GM23338 (cell line): ENCODE measurements around the gene CCN5. TPM values are rescaled to one million over a fixed set of nuclear protein-coding genes. Genes with fewer than 3 reads are reported as not detected.

Experiments
- ATAC-seq: fragments of 200-7000 bp; cut with Tn5 transposase; 3 replicates; pipeline ENCODE4 v1.9.1; 2020
- DNase-seq: peaks from one replicate; pipeline ENCODE4 v3.0.0-alpha.2; 2015; ENCODE audit warnings: low spot score
- H2AFZ ChIP-seq: fragments of 200-600 bp; sonication (generic); 2 replicates; pipeline ENCODE4 v1.8.0; 2016; ENCODE audit warnings: antibody characterized with exemption, mild to moderate bottlenecking, moderate library complexity
- H3F3A ChIP-seq: fragments of 200-600 bp; sonication (generic); replicated peaks from 2 replicates; pipeline ENCODE4 v1.8.0; 2017; ENCODE audit warnings: antibody characterized with exemption, mixed run types, low read depth
- H3K27ac ChIP-seq: fragments of 200-600 bp; sonication (generic); 2 replicates; pipeline ENCODE4 v1.6.1; 2016; ENCODE audit warnings: low read depth
- H3K27me3 ChIP-seq: fragments of 200-600 bp; sonication (generic); 2 replicates; pipeline ENCODE4 v1.8.0; 2016; ENCODE audit warnings: mild to moderate bottlenecking, mixed run types, moderate library complexity; ENCODE audit not compliant: insufficient read depth
- H3K36me3 ChIP-seq: fragments of 200-600 bp; sonication (generic); 2 replicates; pipeline ENCODE4 v1.8.0; 2016; ENCODE audit warnings: mild to moderate bottlenecking; ENCODE audit not compliant: insufficient read depth
- H3K4me1 ChIP-seq: fragments of 200-600 bp; sonication (generic); 2 replicates; pipeline ENCODE4 v1.8.0; 2016; ENCODE audit warnings: mild to moderate bottlenecking, moderate library complexity; ENCODE audit not compliant: insufficient read depth
- H3K4me2 ChIP-seq: fragments of 200-600 bp; sonication (generic); 2 replicates; pipeline ENCODE4 v1.7.1; 2017; ENCODE audit warnings: mixed run types
- H3K4me3 ChIP-seq: fragments of 200-600 bp; sonication (generic); 2 replicates; pipeline ENCODE4 v1.6.1; 2016; ENCODE audit warnings: mixed run types
- H3K79me2 ChIP-seq: fragments of 200-600 bp; sonication (generic); replicated peaks from 2 replicates; pipeline ENCODE4 v1.8.0; 2017; ENCODE audit warnings: mild to moderate bottlenecking; ENCODE audit not compliant: insufficient read depth
- H3K9me2 ChIP-seq: fragments of 200-600 bp; sonication (generic); 2 replicates; pipeline ENCODE4 v1.8.0; 2017; ENCODE audit not compliant: insufficient read depth
- H4K20me1 ChIP-seq: fragments of 200-600 bp; sonication (generic); replicated peaks from 2 replicates; pipeline ENCODE4 v1.8.0; 2017; ENCODE audit warnings: mild to moderate bottlenecking; ENCODE audit not compliant: insufficient read depth
- H3K27ac Mint-ChIP-seq: 2 replicates; pipeline ENCODE4 v1.8.0; 2020; ENCODE audit warnings: inconsistent platforms, mild to moderate bottlenecking, moderate library complexity, mixed read lengths
- H3K27me3 Mint-ChIP-seq: 3 replicates; pipeline ENCODE4 v1.8.0; 2022; ENCODE audit warnings: low read depth, mild to moderate bottlenecking, moderate library complexity, mixed read lengths, inconsistent platforms; ENCODE audit not compliant: insufficient read depth, poor library complexity
- H3K36me3 Mint-ChIP-seq: 3 replicates; pipeline ENCODE4 v1.8.0; 2021; ENCODE audit warnings: low read depth, mild to moderate bottlenecking, inconsistent platforms, moderate library complexity, mixed read lengths
- H3K4me1 Mint-ChIP-seq: 3 replicates; pipeline ENCODE4 v1.8.0; 2020; ENCODE audit warnings: mild to moderate bottlenecking, inconsistent platforms, mixed read lengths
- H3K4me3 Mint-ChIP-seq: 3 replicates; pipeline ENCODE4 v1.8.0; 2021; ENCODE audit warnings: moderate library complexity, mild to moderate bottlenecking, inconsistent platforms, mixed read lengths
- H3K9me3 Mint-ChIP-seq: 3 replicates; pipeline ENCODE4 v1.8.0; 2020; ENCODE audit warnings: moderate library complexity, mild to moderate bottlenecking, inconsistent platforms, mixed read lengths
- EZH2phosphoT487 ChIP-seq: fragments of 200-600 bp; sonication (generic); IDR thresholded peaks from one replicate; pipeline ENCODE4 v1.8.1; 2018; ENCODE audit warnings: antibody characterized with exemption; ENCODE audit not compliant: unreplicated experiment
- NANOG ChIP-seq: IDR thresholded peaks from 2 replicates; pipeline ENCODE4 v1.6.1; 2016; ENCODE audit warnings: antibody characterized with exemption, borderline replicate concordance
- REST ChIP-seq: IDR thresholded peaks from one replicate; pipeline ENCODE4 v1.6.1; 2018; ENCODE audit warnings: antibody characterized with exemption; ENCODE audit not compliant: unreplicated experiment
- STAT1 ChIP-seq: IDR thresholded peaks from one replicate; pipeline ENCODE4 v1.6.1; 2016; ENCODE audit warnings: antibody characterized with exemption; ENCODE audit not compliant: unreplicated experiment
- ZNF331 ChIP-seq: fragments of 250-450 bp; sonication (Bioruptor Pico); IDR thresholded peaks from 2 replicates; pipeline ENCODE4 v1.5.0; 2020; ENCODE audit warnings: low read depth, mild to moderate bottlenecking, moderate library complexity
- polyA plus RNA-seq: library from polyadenylated mRNA; unstranded; fragments of >200 nt; fragmentation: Nextera tagmentation; extraction: Ambion mirVana; gene quantifications from 2 replicates; pipeline ENCODE4 v1.2.1, GENCODE V29; 2016
- total RNA-seq: library from RNA; depleted of rRNA; stranded (reverse); fragments of >200 nt; shearing (Covaris generic); gene quantifications from 2 replicates; pipeline ENCODE4 v1.2.3, GENCODE V29; 2014
- TF ChIP-seq, protein P1 (sequence below): fragments of 250-450 bp; sonication (Bioruptor Pico); IDR thresholded peaks from 2 replicates; pipeline ENCODE4 v1.5.0; 2020; ENCODE audit warnings: mild to moderate bottlenecking, moderate library complexity

The CCN5 gene
- total and polyA plus RNA-seq, 2 experiments from 2014 or later: not detected

DNA sequence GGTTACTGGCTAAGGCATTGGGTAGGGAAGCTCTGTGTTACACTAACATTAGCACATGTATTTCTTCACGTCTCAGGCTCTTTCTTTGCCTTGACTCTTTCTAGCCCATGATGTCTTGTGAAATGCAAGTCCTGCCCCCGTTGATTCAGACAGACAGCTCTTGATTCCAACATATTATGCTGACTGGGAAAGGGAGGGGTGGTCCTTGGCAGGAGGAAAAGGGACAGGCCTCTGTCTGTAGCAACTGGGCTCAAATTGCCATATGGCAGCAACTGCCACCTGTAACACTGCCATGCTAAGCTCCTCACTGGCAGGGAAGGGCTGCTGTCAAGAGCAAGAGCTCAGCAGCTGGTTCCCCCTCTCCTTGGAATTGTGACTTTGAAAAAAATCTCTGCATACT lies 24.8 kb downstream of the CCN5 start:
- H3F3A ChIP-seq: 0 out of 2 replicates have a peak, but pooled peaks cover 4% of the 10 kb centered on the region
- H3K4me2 ChIP-seq: no peak overlapping the region
- no peak overlapping the region for H3K4me3 ChIP-seq
- no peaks in the 10 kb centered on the region for H3K9me2 ChIP-seq
- Mint-ChIP-seq H3K36me3 (peaks cover 4% of the 10 kb centered on the region; the same call in 1 of the 3 replicates), H3K4me1 (peaks cover 13% of the 10 kb centered on the region), H3K9me3 (no peaks in the 10 kb centered on the region; the same call in 1 of the 3 replicates), H3K4me3 (no peak overlapping the region), H3K27ac (no peak overlapping the region), H3K27me3 (peaks cover 16% of the 10 kb centered on the region)
- H4K20me1 ChIP-seq: no peaks in the 10 kb centered on the region
- H3K79me2 ChIP-seq: no peaks in the 10 kb centered on the region
- H2AFZ ChIP-seq: no peak overlapping the region
- H3K36me3 ChIP-seq: no peaks in the 10 kb centered on the region
- H3K27ac ChIP-seq: no peak overlapping the region
- DNase-seq: no peak
- TF ChIP-seq STAT1 (no peak), ZNF331 (CRISPR knock-in tag) (no peak), EZH2phosphoT487 (no peak), REST (no peak), NANOG (no peak)
- no peak for ATAC-seq
- H3K27me3 ChIP-seq: peaks cover 5% of the 10 kb centered on the region; the same call in 1 of the 2 replicates
- H3K4me1 ChIP-seq: no peaks in the 10 kb centered on the region

- no peaks in the 10 kb centered on the region; the same call in 2 of the 3 replicates for H3K9me3 Mint-ChIP-seq
- H3K4me1 Mint-ChIP-seq: peaks cover 14% of the 10 kb centered on the region
- Histone ChIP-seq H3F3A (peaks cover 16% of the 10 kb centered on the region), H3K4me2 (no peak overlapping the region), H2AFZ (no peak overlapping the region), H3K4me1 (peaks cover 12% of the 10 kb centered on the region), H3K79me2 (no peaks in the 10 kb centered on the region), H3K4me3 (no peak overlapping the region), H3K9me2 (no peaks in the 10 kb centered on the region), H3K27ac (no peak overlapping the region), H4K20me1 (no peaks in the 10 kb centered on the region), H3K27me3 (peaks cover 25% of the 10 kb centered on the region), H3K36me3 (no peaks in the 10 kb centered on the region)
- ATAC-seq (no peak), DNase-seq (no peak)
- peaks cover 33% of the 10 kb centered on the region for H3K27me3 Mint-ChIP-seq
- H3K27ac Mint-ChIP-seq: no peak overlapping the region
- H3K36me3 Mint-ChIP-seq: peaks cover 4% of the 10 kb centered on the region; the same call in 1 of the 3 replicates
- no peak overlapping the region for H3K4me3 Mint-ChIP-seq
- TF ChIP-seq EZH2phosphoT487: no peak
- TF ChIP-seq, protein P1, sequence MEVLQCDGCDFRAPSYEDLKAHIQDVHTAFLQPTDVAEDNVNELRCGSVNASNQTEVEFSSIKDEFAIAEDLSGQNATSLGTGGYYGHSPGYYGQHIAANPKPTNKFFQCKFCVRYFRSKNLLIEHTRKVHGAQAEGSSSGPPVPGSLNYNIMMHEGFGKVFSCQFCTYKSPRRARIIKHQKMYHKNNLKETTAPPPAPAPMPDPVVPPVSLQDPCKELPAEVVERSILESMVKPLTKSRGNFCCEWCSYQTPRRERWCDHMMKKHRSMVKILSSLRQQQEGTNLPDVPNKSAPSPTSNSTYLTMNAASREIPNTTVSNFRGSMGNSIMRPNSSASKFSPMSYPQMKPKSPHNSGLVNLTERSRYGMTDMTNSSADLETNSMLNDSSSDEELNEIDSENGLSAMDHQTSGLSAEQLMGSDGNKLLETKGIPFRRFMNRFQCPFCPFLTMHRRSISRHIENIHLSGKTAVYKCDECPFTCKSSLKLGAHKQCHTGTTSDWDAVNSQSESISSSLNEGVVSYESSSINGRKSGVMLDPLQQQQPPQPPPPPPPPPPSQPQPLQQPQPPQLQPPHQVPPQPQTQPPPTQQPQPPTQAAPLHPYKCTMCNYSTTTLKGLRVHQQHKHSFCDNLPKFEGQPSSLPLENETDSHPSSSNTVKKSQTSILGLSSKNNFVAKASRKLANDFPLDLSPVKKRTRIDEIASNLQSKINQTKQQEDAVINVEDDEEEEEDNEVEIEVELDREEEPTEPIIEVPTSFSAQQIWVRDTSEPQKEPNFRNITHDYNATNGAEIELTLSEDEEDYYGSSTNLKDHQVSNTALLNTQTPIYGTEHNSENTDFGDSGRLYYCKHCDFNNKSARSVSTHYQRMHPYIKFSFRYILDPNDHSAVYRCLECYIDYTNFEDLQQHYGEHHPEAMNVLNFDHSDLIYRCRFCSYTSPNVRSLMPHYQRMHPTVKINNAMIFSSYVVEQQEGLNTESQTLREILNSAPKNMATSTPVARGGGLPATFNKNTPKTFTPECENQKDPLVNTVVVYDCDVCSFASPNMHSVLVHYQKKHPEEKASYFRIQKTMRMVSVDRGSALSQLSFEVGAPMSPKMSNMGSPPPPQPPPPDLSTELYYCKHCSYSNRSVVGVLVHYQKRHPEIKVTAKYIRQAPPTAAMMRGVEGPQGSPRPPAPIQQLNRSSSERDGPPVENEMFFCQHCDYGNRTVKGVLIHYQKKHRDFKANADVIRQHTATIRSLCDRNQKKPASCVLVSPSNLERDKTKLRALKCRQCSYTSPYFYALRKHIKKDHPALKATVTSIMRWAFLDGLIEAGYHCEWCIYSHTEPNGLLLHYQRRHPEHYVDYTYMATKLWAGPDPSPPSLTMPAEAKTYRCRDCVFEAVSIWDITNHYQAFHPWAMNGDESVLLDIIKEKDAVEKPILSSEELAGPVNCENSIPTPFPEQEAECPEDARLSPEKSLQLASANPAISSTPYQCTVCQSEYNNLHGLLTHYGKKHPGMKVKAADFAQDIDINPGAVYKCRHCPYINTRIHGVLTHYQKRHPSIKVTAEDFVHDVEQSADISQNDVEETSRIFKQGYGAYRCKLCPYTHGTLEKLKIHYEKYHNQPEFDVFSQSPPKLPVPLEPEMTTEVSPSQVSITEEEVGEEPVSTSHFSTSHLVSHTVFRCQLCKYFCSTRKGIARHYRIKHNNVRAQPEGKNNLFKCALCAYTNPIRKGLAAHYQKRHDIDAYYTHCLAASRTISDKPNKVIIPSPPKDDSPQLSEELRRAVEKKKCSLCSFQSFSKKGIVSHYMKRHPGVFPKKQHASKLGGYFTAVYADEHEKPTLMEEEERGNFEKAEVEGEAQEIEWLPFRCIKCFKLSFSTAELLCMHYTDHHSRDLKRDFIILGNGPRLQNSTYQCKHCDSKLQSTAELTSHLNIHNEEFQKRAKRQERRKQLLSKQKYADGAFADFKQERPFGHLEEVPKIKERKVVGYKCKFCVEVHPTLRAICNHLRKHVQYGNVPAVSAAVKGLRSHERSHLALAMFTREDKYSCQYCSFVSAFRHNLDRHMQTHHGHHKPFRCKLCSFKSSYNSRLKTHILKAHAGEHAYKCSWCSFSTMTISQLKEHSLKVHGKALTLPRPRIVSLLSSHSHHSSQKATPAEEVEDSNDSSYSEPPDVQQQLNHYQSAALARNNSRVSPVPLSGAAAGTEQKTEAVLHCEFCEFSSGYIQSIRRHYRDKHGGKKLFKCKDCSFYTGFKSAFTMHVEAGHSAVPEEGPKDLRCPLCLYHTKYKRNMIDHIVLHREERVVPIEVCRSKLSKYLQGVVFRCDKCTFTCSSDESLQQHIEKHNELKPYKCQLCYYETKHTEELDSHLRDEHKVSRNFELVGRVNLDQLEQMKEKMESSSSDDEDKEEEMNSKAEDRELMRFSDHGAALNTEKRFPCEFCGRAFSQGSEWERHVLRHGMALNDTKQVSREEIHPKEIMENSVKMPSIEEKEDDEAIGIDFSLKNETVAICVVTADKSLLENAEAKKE (CRISPR knock-in tag): no peak
- TF ChIP-seq REST: no peak
- TF ChIP-seq STAT1: no peak
Measured at GRCh38 chr20:44742304-44743079, 27.3 kb downstream of the CCN5 start.
